CD4-positive, alpha-beta T cell (primary cell): ENCODE measurements around the gene TGM1. TPM values are rescaled to one million over a fixed set of nuclear protein-coding genes. Genes with fewer than 3 reads are reported as not detected.

Experiments
- ATAC-seq: fragments of 200-7000 bp; cut with Tn5 transposase; one replicate; pipeline ENCODE4 v1.10.0; 2022; ENCODE audit warnings: mild to moderate bottlenecking; ENCODE audit not compliant: poor library complexity
- CTCF ChIA-PET: fragments of 350-600 bp; sonication (Branson Sonifier 250); formaldehyde crosslinking; loops from one replicate; lab custom pipeline; 2021; ENCODE audit warnings: antibody characterized with exemption, inconsistent platforms; lab: Charles Lee
- POLR2A ChIA-PET: fragments of 350-600 bp; sonication (Branson Sonifier 250); formaldehyde crosslinking; loops from one replicate; lab custom pipeline; 2021; ENCODE audit warnings: antibody characterized with exemption, inconsistent platforms; lab: Charles Lee
- DNase-seq, 14 experiments: peaks; one replicate each; pipeline ENCODE4 v3.0.0-alpha.2; 2013 to 2020; ENCODE audit warnings: mixed read lengths in 2 of 14
- H3K27ac ChIP-seq, 2 donors: one replicate each; pipeline versions ENCODE4 v1.5.1 to v1.7.0; 2013; ENCODE audit warnings: low read length in 2 of 2, low read depth in 1 of 2, mild to moderate bottlenecking in 1 of 2
- H3K27me3 ChIP-seq, 2 experiments: 1 replicate in 1 of 2; 2 replicates in 1 of 2; pipeline versions ENCODE4 v1.6.1 to v1.7.0; 2013; ENCODE audit warnings: low read length in 2 of 2, control low read depth in 1 of 2, mild to moderate bottlenecking in 1 of 2, moderate library complexity in 1 of 2; ENCODE audit not compliant: insufficient read depth in 2 of 2, control insufficient read depth in 1 of 2
- H3K36me3 ChIP-seq: one replicate; pipeline ENCODE4 v1.6.1; 2013; ENCODE audit warnings: low read length, control low read depth; ENCODE audit not compliant: insufficient read depth
- H3K4me1 ChIP-seq: one replicate; pipeline ENCODE4 v1.6.1; 2013; ENCODE audit warnings: low read length, control low read depth; ENCODE audit not compliant: insufficient read depth
- H3K4me3 ChIP-seq: one replicate; pipeline ENCODE4 v1.5.1; 2013; ENCODE audit warnings: mild to moderate bottlenecking, low read length, moderate library complexity
- H3K9me3 ChIP-seq, 2 experiments: 1 replicate in 1 of 2; 2 replicates in 1 of 2; pipeline versions ENCODE4 v1.6.1 to v1.7.0; 2013; ENCODE audit warnings: low read length in 2 of 2, mild to moderate bottlenecking in 2 of 2, control low read depth in 1 of 2, moderate library complexity in 1 of 2; ENCODE audit not compliant: control insufficient read depth in 1 of 2, insufficient read depth in 1 of 2
- H3K27ac Mint-ChIP-seq: one replicate; pipeline ENCODE4 v1.8.0; 2020; ENCODE audit warnings: mixed read lengths
- H3K27me3 Mint-ChIP-seq: one replicate; pipeline ENCODE4 v1.8.0; 2021; ENCODE audit warnings: mixed read lengths
- H3K36me3 Mint-ChIP-seq: one replicate; pipeline ENCODE4 v1.8.0; 2021; ENCODE audit warnings: low read depth, mixed read lengths
- H3K4me1 Mint-ChIP-seq: one replicate; pipeline ENCODE4 v1.8.0; 2021; ENCODE audit warnings: low read depth, mixed read lengths
- H3K4me3 Mint-ChIP-seq: one replicate; pipeline ENCODE4 v1.8.0; 2020; ENCODE audit warnings: mild to moderate bottlenecking, mixed read lengths
- H3K9me3 Mint-ChIP-seq: one replicate; pipeline ENCODE4 v1.8.0; 2020; ENCODE audit warnings: mixed read lengths
- CTCF ChIP-seq: fragments of 200-600 bp; IDR thresholded peaks from one replicate; pipeline ENCODE4 v1.8.0; 2022; ENCODE audit warnings: antibody characterized with exemption, mild to moderate bottlenecking
- intact Hi-C, 2 experiments: fragments of 100-400 bp; cut with DNase I in 1 of 2; cut with micrococcal nuclease in 1 of 2; formaldehyde crosslinking; loops; one replicate each; pipeline versions ENCODE4 v1.15.1 to v1.9.0; 2023 to 2025; cut with DNase I, micrococcal nuclease
- total RNA-seq, 174 experiments: library from RNA in 2 of 174; stranded (reverse) in 2 of 174; gene quantifications; one replicate each; pipeline ENCODE4 v1.2.3 and lab custom pipeline; 2021 to 2026

The TGM1 gene
- total RNA-seq, 2 experiments from 2014 or later: 3.5 to 3.9 TPM

- Histone ChIP-seq H3K27ac (no peak overlapping the region), H3K36me3 (peaks cover 26% of the 10 kb centered on the region), H3K27me3 (no peaks in the 10 kb centered on the region), H3K4me3 (no peak overlapping the region), H3K4me1 (peaks cover 5% of the 10 kb centered on the region), H3K9me3 (no peaks in the 10 kb centered on the region)
- ChIA-PET CTCF (no interaction called here), POLR2A (no interaction called here)
- DNase-seq: no peak
- TF ChIP-seq CTCF: no peak
- ATAC-seq: no peak
- Mint-ChIP-seq H3K4me1 (no peaks in the 10 kb centered on the region), H3K27me3 (no peaks in the 10 kb centered on the region), H3K9me3 (no peaks in the 10 kb centered on the region), H3K27ac (no peak overlapping the region), H3K36me3 (peaks cover 26% of the 10 kb centered on the region), H3K4me3 (no peak overlapping the region)
- intact Hi-C loops: no loop called here
These were observed 24.0 kb upstream of the TGM1 start for GRCh38 chr14:24286996-24287395.

- Histone ChIP-seq H3K27me3 (no peaks in the 10 kb centered on the region), H3K36me3 (peaks cover 10% of the 10 kb centered on the region), H3K9me3 (no peaks in the 10 kb centered on the region), H3K27ac (no peak overlapping the region), H3K4me3 (no peak overlapping the region), H3K4me1 (peaks cover 6% of the 10 kb centered on the region)
- no peak overlapping the region for H3K27ac Mint-ChIP-seq
- ChIA-PET POLR2A (no interaction called here), CTCF (no interaction called here)
- TF ChIP-seq CTCF: no peak
- DNase-seq: no peak
- H3K27me3 Mint-ChIP-seq: no peaks in the 10 kb centered on the region
- no peak for ATAC-seq
- no peak overlapping the region for H3K4me3 Mint-ChIP-seq
- intact Hi-C loops: no loop called here
- peaks cover 12% of the 10 kb centered on the region for H3K36me3 Mint-ChIP-seq
- peaks cover 1% of the 10 kb centered on the region for H3K4me1 Mint-ChIP-seq
- no peaks in the 10 kb centered on the region for H3K9me3 Mint-ChIP-seq
These were observed 22.4 kb upstream of the TGM1 start for GRCh38 chr14:24285351-24285750.

- no peak for ATAC-seq
- Mint-ChIP-seq H3K27me3 (no peaks in the 10 kb centered on the region), H3K36me3 (peaks cover 4% of the 10 kb centered on the region), H3K27ac (no peak overlapping the region), H3K9me3 (no peaks in the 10 kb centered on the region), H3K4me3 (no peak overlapping the region), H3K4me1 (peaks cover 9% of the 10 kb centered on the region)
- H3K27ac ChIP-seq: no peak overlapping the region
- peaks cover 3% of the 10 kb centered on the region for H3K36me3 ChIP-seq
- no peaks in the 10 kb centered on the region for H3K9me3 ChIP-seq
- no peak overlapping the region for H3K4me3 ChIP-seq
- no peak for TF ChIP-seq CTCF
- no peaks in the 10 kb centered on the region for H3K27me3 ChIP-seq
- peaks cover 10% of the 10 kb centered on the region for H3K4me1 ChIP-seq
- intact Hi-C loops: no loop called here
- CTCF ChIA-PET: no interaction called here
- POLR2A ChIA-PET: interaction anchor here (0.5 kb wide), 1 partner anchor 40 kb away, joined by 4 read pairs; no protein-coding TSS in a partner anchor
- DNase-seq: no peak
These were observed 21.6 kb upstream of the TGM1 start for GRCh38 chr14:24284501-24285035.
